SK-N-SH (cell line): ENCODE results near the gene TCF7L2.

Experiments
- EP300 ChIP-seq, 2 experiments: IDR thresholded peaks; 2 replicates each; pipeline versions ENCODE4 v1.4.0 to v1.6.1; 2012; ENCODE audit warnings: borderline replicate concordance in 1 of 2, low read depth in 1 of 2, low read length in 1 of 2
- FOXJ3 ChIP-seq: sonication (generic); formaldehyde crosslinking; IDR thresholded peaks from 2 replicates; pipeline ENCODE4 v1.5.1; 2020; ENCODE audit warnings: mild to moderate bottlenecking, missing genetic modification reagents
- FOXM1 ChIP-seq: IDR thresholded peaks from 2 replicates; pipeline ENCODE4 v1.4.0; 2012; ENCODE audit warnings: low read depth, mild to moderate bottlenecking
- GABPA ChIP-seq: IDR thresholded peaks from 2 replicates; pipeline ENCODE4 v1.4.0; 2012; ENCODE audit warnings: low read depth, mild to moderate bottlenecking
- NRF1 ChIP-seq: IDR thresholded peaks from 2 replicates; pipeline ENCODE4 v1.6.1; 2012; ENCODE audit warnings: low read depth, mild to moderate bottlenecking, low read length
- POLR2AphosphoS5 ChIP-seq: IDR thresholded peaks from 2 replicates; pipeline ENCODE4 v1.6.1; 2012; ENCODE audit warnings: low read depth, low read length
- RAD21 ChIP-seq: IDR thresholded peaks from 2 replicates; pipeline ENCODE4 v1.6.1; 2012; ENCODE audit warnings: mild to moderate bottlenecking, low read length
- RCOR1 ChIP-seq: fragments of 150-350 bp; IDR thresholded peaks from 2 replicates; pipeline ENCODE4 v1.6.1; 2017; ENCODE audit warnings: antibody characterized with exemption, low read length
- SIN3A ChIP-seq: IDR thresholded peaks from 2 replicates; pipeline ENCODE4 v1.6.1; 2012; ENCODE audit warnings: low read depth, mild to moderate bottlenecking, low read length, moderate library complexity, borderline replicate concordance
- TEAD4 ChIP-seq: IDR thresholded peaks from 2 replicates; pipeline ENCODE4 v1.4.0; 2012; ENCODE audit warnings: mild to moderate bottlenecking, borderline replicate concordance; ENCODE audit not compliant: insufficient read depth
- YY1 ChIP-seq: IDR thresholded peaks from 2 replicates; pipeline ENCODE4 v1.4.0; 2012; ENCODE audit warnings: low read depth, mild to moderate bottlenecking
- TF ChIP-seq, protein P1 (sequence below): fragments of 200-600 bp; sonication (generic); IDR thresholded peaks from 2 replicates; pipeline ENCODE4 v1.6.1; 2017; ENCODE audit warnings: antibody characterized with exemption, mild to moderate bottlenecking, moderate library complexity
- TF ChIP-seq, protein P2 (sequence below): IDR thresholded peaks from 2 replicates; pipeline ENCODE4 v1.4.0; 2012; ENCODE audit warnings: low read depth

DNA sequence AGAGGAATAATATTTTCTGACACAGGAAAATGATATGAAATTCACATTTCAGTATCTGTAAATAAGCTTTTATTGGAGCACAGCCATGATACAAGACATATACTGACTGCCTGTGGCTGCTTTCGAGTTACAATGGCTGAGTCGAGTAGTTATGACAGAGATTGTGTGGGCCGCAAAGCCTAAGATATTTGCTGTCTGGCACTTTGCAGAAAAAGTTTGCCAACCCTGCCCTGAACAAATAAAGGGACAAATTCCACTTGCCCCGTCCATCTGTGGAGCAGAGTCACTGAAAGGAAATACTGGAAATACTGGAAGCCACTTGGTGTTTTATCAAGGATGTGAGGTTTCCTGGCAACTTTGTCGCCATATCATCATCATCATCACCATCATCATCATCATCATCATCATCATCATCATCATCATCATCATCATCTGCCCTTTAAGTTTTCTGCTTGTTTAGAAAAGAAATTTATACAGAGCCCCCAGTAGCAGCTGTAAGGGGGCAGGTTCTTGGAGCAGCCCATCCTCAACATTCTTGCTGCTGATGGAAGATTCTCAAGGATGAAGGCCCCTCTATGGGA lies 85.8 kb downstream of the TCF7L2 start:
- TF ChIP-seq FOXM1: no peak
- no peak for TF ChIP-seq TEAD4
- TF ChIP-seq EP300 (IDR thresholded peaks at IDR 0.05; ENCODE audit: borderline replicate concordance in 1 of 2, low read depth in 1 of 2, low read length in 1 of 2): no peak
- TF ChIP-seq YY1: no peak
- TF ChIP-seq, protein P1, sequence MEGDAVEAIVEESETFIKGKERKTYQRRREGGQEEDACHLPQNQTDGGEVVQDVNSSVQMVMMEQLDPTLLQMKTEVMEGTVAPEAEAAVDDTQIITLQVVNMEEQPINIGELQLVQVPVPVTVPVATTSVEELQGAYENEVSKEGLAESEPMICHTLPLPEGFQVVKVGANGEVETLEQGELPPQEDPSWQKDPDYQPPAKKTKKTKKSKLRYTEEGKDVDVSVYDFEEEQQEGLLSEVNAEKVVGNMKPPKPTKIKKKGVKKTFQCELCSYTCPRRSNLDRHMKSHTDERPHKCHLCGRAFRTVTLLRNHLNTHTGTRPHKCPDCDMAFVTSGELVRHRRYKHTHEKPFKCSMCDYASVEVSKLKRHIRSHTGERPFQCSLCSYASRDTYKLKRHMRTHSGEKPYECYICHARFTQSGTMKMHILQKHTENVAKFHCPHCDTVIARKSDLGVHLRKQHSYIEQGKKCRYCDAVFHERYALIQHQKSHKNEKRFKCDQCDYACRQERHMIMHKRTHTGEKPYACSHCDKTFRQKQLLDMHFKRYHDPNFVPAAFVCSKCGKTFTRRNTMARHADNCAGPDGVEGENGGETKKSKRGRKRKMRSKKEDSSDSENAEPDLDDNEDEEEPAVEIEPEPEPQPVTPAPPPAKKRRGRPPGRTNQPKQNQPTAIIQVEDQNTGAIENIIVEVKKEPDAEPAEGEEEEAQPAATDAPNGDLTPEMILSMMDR: no peak
- TF ChIP-seq NRF1: no peak
- TF ChIP-seq, protein P2, sequence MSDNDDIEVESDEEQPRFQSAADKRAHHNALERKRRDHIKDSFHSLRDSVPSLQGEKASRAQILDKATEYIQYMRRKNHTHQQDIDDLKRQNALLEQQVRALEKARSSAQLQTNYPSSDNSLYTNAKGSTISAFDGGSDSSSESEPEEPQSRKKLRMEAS: no peak
- TF ChIP-seq POLR2AphosphoS5: no peak
- TF ChIP-seq RAD21: no peak
- TF ChIP-seq GABPA: no peak
- no peak for TF ChIP-seq SIN3A
- no peak for TF ChIP-seq RCOR1
- TF ChIP-seq FOXJ3 (CRISPR knock-in tag): no peak
